H54 (cell line): ENCODE results near the gene PLCG2.
A peak's percentile ranks its signal among the peaks of the same experiment; 100 is the strongest.
"Not testable (repeated sequence)": the region's sequence is repeated elsewhere in the genome, so short reads cannot be mapped to it uniquely, and the experiment has no call there.

Experiments
- DNase-seq: peaks from one replicate; pipeline ENCODE4 v3.0.0; 2011; ENCODE audit warnings: low spot score, mixed read lengths; ENCODE audit not compliant: insufficient read length
- FAIRE-seq: peaks from 3 replicates; lab custom pipeline; 2011; peaks lifted over from hg19 to GRCh38; lab: Jason Lieb, UNC
- POLR2A ChIP-seq: IDR thresholded peaks from 2 replicates; pipeline ENCODE4 v1.6.1; 2011; ENCODE audit warnings: low read depth, mild to moderate bottlenecking, low read length

Gene PLCG2

DNA sequence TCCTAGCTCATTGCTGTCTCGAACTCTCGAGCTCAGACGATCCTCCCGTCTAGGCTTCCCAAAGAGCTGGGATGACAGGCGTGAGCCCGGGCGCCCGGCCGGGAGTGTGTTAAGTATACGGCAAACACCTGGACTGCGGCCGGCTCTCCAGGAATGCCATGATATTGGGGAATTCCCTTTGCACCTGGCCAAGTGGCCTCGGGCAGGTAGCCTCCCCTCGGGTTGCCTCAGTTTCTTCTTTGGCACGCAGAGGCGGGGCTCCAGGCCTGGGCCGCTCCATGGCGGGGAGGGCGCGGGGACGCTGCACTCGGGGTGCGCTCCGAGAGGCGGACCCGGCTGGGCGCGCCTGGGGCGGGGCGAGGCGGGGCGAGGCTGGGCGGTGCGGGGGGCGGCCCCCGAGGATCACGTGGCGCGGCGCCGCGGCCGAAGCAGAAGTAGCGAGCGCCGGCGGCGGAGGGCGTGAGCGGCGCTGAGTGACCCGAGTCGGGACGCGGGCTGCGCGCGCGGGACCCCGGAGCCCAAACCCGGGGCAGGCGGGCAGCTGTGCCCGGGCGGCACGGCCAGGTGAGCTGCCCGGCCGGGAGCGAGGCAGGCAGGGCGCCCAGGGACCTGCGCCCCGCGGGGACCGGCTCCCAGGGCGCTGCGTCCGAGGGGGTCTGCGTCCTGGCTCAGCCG is at the start of gene PLCG2:
Gene PLCG2, plus strand, starts transcription at position 431 of the 675 bp plus-strand sequence. CDS start 6,699 bp downstream, outside the sequence.
- FAIRE-seq, result no peak
- TF ChIP-seq POLR2A, result peak; percentile 73
- peak; percentile 84 for DNase-seq

DNA sequence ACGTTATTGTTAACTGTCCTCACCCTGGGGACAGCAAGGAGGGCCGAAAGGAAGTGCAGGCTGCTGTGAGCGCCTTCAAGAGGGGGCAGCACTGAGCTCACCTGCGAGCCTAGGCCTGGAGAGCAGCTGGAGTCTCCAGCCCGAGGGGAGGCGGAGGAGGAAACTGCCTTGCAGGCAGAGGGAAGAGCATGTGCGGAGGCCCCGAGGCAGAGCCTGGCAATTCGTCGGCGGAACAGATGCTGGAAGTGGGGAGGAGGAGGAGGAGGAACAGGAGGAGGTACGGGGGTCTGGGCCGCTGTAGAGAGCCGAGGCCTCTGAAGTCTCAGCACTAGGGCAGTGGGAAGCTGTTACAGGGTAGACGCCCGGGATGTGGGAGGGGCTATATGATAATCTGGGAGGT is 49.6 kb upstream of the PLCG2 start:
- FAIRE-seq, result no peak
- DNase-seq, result no peak
- no peak for TF ChIP-seq POLR2A

DNA sequence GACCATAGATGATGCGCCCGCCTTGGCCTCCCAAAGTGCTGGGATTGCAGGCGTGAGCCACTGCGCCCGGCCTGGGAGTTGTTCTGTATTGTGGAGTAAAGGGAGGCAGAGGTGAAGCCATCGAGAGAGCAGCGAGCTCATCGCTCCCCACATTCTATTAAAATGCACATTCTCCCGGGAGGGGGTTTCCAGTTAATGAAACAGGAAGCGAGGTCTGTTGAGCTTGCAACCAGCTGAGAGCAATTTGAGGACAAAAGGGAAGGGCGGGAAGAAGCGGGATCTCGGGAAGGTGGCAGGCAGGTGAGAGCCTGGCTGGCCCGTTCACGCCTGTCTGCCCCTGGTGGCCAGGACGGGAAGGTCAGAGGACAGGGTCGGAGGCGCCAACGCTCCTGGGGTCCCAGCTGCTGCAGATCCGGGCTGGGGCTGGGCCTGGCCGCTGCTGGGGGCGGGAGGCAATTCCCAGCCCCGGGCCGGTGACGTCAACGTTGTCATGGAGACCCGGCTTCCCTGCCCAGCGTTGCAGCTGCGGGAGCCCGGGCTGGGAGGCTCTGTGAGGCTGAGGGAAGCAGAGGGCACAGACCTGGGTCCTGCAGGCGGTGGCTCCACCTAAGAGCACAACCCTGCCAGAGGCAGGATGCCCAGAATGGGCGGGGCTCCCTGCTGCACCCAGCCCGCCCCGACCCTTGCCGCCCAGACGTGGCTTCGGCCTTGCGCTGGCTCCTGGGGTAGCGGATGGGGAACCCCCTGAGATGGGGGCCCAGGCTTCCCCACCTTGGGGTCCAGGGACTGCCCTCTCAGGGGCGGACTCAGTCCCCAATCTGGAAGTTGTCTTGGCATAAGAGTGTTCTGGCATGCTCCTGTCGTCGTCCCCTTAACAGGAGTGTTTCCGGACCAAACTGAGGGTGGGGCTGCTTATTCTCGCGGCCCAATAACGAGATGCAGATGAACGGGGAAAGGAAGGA is 48.7 kb upstream of the PLCG2 start:
- FAIRE-seq, result no peak
- no peak for TF ChIP-seq POLR2A
- peak; percentile 81 for DNase-seq

DNA sequence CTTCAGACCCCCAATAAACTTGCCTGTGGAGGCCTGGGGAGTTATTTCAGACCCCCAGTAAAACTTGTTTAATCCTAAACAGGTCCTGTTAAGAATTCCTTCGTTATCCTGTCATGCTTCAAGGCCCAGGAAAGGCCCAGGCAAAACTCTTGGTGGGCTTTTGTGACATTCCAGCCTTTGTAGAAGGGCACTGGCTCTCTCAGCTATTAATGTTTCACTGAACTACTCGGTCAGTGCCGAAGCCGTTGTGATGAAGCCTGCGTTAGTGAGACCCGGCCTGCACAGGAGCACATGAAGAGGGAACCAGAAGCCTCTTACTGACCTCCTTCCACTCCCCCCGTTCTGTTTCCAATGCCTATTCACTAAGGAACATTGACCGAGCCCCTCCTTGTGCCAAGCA is 47.4 kb upstream of the PLCG2 start:
- no peak for TF ChIP-seq POLR2A
- FAIRE-seq, result no peak

GRCh38 chr16:81732699-81733098 is 46.4 kb upstream of the PLCG2 start:
- FAIRE-seq (no peak), DNase-seq (no peak)
- no peak for TF ChIP-seq POLR2A

More for the DNA sequence above, 47.4 kb upstream of the PLCG2 start:
- DNase-seq, result no peak

- FAIRE-seq (no peak), DNase-seq (no peak)
- TF ChIP-seq POLR2A, result no peak
Observed at GRCh38 chr16:81733295-81733694, 45.8 kb upstream of the PLCG2 start.

DNA sequence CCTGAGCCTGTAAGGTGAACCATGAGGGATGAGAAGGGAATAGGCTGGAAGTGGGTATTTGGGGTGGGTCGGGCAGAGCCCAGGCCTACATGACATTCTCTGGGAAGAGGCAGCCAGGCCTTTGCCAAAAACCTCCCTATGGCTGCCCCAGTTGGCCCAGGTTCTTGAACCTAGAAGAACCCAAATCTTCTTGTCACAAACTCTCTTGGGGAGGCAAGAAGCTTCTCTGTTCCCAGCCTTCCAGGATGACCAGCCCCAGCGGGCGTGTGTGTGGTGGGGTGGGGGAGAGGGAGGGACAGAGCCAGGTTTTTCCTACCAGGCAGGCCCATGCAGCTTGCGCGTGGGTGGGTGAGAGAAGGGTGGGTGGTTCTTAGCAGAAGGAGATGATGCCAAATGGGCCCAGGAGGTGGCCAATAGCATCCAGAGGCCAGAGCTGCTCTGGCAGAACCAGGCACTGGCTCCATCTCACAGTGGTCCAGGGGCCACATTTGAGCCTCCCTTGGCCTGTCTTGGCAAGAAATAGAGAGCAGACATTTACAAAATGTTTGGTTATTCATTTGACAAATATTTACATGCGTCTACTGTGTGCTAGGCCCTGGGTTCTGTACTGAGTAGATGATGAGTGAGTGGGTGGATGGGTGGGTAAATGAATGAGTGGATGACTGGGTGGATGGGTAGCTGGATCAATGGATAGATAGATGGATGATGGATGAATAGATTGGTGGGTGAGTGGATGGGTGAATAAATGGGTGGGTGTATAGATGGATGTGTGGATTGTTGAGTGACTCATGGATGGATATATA is 44.3 kb upstream of the PLCG2 start:
- no peak for FAIRE-seq
- TF ChIP-seq POLR2A, result no peak
- no peak for DNase-seq

DNA sequence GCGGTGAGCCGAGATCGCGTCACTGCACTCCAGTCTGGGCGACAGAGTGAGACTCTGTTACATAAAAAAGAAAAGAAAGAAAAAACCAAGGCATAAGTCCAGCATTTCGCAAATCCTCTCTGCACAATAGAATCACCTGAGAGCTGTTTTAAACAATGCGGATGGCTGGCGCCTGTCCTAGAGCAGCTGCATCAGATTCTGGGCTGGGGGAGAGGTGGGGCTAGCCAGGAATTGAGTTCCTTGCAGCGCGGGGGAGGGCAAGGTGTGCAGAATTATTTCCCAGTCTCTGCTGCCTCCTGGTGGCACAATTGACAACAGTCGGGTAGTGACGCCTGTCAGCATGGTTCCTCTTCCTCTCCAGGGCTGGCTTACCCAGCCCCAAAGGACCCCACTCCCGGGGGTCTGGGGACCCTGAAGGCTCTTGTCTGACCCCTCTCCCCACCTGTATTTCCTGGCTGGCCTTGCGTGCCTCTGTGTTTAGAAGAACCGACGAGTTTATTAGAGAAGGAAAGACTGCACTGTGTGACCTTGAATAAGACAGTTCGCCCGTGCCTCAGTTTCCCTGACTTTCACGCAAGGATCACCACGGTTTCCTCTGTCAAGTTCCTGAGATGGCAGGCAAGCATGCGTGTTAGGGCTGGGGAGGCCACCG is 41.1 kb upstream of the PLCG2 start:
- DNase-seq (peak; percentile 76), FAIRE-seq (no peak)
- no peak for TF ChIP-seq POLR2A

GRCh38 chr16:81738783-81739496 is 40.2 kb upstream of the PLCG2 start:
- DNase-seq (no peak), FAIRE-seq (no peak)
- TF ChIP-seq POLR2A, result no peak

GRCh38 chr16:81739503-81739902 is 39.6 kb upstream of the PLCG2 start:
- DNase-seq, result no peak
- TF ChIP-seq POLR2A, result no peak
- no peak for FAIRE-seq

DNA sequence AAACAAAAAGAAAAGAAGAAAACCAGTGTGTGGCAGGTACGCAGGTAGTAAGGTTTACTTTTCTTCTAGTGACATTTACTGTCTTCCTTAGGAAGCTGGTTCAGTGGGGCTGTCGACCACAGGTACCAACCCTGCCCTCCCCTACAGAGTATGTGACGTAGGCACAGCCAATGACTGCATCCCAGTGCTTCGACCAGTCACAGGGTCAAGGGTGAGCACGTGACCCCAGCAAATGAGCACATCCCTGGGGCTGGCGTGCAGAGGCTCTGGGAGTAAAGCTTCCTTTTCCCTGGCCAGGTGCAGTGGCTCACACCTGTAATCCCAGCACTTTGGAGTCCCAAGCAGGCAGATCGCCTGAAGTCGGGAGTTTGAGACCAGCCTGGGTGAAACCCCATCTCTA is 38.9 kb upstream of the PLCG2 start:
- no peak for TF ChIP-seq POLR2A
- FAIRE-seq, result no peak
- DNase-seq, result no peak

DNA sequence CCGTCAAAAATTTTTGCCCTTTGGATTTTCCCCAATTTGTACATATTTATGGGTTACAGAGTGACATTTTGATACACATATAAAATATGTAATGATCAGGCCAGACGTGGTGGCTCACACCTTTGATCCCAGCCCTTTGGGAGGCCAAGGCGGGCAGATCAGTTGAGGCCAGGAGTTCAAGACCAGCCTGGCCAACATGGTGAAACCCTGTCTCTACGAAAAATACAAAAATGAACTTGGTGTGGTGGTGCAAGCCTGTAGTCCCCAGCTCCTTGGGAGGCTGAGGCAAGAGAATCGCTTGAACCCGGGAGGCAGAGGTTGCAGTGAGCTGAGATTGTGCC is 37.7 kb upstream of the PLCG2 start:
- FAIRE-seq, DNase-seq: not testable (repeated sequence)

DNA sequence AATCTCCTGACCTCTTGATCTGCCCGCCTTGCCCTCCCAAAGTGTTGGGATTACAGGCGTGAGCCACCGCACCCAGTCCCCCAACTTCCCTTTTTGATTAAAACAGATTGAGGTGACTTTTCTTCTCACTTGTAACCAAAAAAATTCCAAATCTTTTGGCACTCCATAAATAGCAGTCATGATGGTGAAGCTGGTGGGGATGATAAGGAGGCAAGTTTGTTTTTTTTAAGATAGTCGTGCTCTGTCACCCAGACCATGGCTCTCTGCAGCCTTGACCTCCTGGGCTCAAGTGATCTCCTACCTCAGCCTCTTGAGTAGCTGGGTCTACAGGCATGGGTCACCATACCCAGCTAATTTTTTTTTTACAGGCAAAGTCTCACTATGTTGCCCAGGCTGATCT is 34.7 kb upstream of the PLCG2 start:
- TF ChIP-seq POLR2A, result no peak
- DNase-seq (no peak), FAIRE-seq (no peak)
